Cardiac fibroblast (primary cell): Measurements from ENCODE around the gene CDC42EP5.

Source experiments
- DNase-seq, 2 donors: peaks; one replicate each; pipeline versions ENCODE4 v3.0.0 to v3.0.0-alpha.2; 2010; ENCODE audit warnings: low read depth in 2 of 2
- H3K4me3 ChIP-seq, 2 donors: replicated peaks in 1 of 2; 1 replicate in 1 of 2; 2 replicates in 1 of 2; pipeline ENCODE4 v1.5.1; 2011; ENCODE audit warnings: low read depth in 2 of 2, low read length in 2 of 2, mild to moderate bottlenecking in 2 of 2, moderate library complexity in 1 of 2
- CTCF ChIP-seq: IDR thresholded peaks from one replicate; pipeline ENCODE4 v1.5.1; 2011; ENCODE audit warnings: low read depth, mild to moderate bottlenecking, low read length, inconsistent platforms

The CDC42EP5 gene

GRCh38 chr19:54432144-54432738 lies 40.9 kb downstream of the CDC42EP5 start:
- no peak for TF ChIP-seq CTCF
- H3K4me3 ChIP-seq, result no peak overlapping the region
- DNase-seq, result no peak

- DNase-seq, result peak in 1 of 2 donors; percentile 57
- no peak for TF ChIP-seq CTCF
- no peak overlapping the region for H3K4me3 ChIP-seq
Observed at GRCh38 chr19:54431255-54431838, 41.7 kb downstream of the CDC42EP5 start.

DNA sequence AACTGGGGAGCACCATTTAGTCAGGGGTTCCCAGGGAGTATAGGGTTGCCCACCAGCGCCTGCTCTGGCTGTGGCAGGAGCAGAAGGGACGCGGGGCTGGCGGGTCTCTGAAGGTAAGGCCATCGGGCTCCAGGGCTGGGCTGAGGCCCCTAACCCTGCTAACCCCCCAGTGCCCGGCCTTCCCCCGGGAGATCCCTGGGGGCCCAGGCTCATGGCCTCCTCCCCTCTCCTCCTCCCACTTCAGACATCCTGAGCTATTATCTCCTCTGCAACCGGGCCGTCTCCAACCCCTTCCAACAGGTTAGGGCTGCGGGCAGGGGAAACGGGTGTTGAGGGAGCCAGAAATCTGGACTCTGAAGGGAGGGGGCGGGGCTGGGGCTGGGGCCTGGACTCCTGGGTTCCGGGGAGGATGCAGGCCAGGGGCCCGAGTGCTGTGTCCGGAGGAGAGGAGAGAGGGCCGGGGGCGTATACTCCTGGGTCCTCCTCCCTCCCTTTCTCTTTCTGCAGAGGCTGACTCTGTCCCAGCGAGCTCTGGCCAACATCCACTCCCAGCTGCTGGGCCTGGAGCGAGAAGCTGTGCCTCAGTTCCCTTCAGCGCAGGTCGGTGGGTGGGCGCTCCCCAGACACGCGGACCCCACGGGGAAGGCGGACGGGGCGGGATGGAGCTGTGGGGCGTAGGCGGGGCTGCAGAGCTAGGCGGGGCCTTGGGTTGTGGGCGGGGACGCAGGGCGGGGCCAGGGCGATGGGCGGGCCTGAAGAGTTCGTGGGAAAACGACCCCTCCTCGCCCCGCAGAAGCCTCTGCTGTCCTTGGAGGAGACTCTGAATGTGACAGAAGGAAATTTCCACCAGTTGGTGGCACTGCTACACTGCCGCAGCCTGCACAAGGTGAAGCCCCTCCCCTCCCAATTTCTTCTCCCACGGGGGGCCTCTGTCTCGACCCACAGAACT lies 42.5 kb downstream of the CDC42EP5 start:
- TF ChIP-seq CTCF, result no peak
- H3K4me3 ChIP-seq, result peak overlapping the region; percentile 30 to 39
- peak; percentile 30 to 46 for DNase-seq

GRCh38 chr19:54429545-54430227 lies 43.4 kb downstream of the CDC42EP5 start:
- no peak for TF ChIP-seq CTCF
- no peak overlapping the region for H3K4me3 ChIP-seq
- no peak for DNase-seq

DNA sequence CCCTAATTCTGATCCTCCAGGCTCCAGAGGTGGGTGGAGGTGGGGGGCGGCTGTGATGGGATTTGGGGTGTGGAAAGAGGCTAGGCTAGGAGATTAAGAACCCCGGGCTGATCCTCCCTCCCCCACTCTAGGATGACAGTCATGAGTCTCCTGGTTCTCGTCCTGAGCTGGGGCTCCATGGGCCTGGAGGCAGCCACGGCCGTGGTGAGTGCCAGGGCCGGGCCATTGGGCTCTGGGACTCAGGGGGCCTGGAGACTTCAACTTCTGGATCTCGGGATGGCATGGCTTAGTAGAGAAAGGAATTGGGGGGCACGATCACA lies 44.0 kb downstream of the CDC42EP5 start:
- no peak overlapping the region for H3K4me3 ChIP-seq
- no peak for TF ChIP-seq CTCF
- DNase-seq, result no peak

GRCh38 chr19:54428323-54429175 lies 44.5 kb downstream of the CDC42EP5 start:
- no peak for DNase-seq
- TF ChIP-seq CTCF, result no peak
- H3K4me3 ChIP-seq, result no peak overlapping the region
